A673 (cell line): ENCODE results near the gene DDX27. TPM values are rescaled to one million over a fixed set of nuclear protein-coding genes. Genes with fewer than 3 reads are reported as not detected.
"Not testable (repeated sequence)": the region's sequence is repeated elsewhere in the genome, so short reads cannot be mapped to it uniquely, and the experiment has no call there.

Experiments used
- BruUV-seq: library from RNA; stranded (reverse); fragments of 400-500 nt; replicated peaks from 2 replicates; lab custom pipeline; 2021; lab: Mats Ljungman, UMichigan
- CTCF ChIA-PET: fragments of 300-600 bp; sonication (Branson Sonifier 250); formaldehyde crosslinking; loops from one replicate; lab custom pipeline; 2022; ENCODE audit warnings: antibody characterized with exemption; lab: Charles Lee
- POLR2A ChIA-PET: fragments of 300-600 bp; sonication (Branson Sonifier 250); formaldehyde crosslinking; loops from one replicate; lab custom pipeline; 2022; ENCODE audit warnings: antibody characterized with exemption; ENCODE audit not compliant: low non-redundant PET; lab: Charles Lee
- DNase-seq: peaks from one replicate; pipeline ENCODE4 v3.0.0-alpha.2; 2015; ENCODE audit warnings: low spot score
- H3K27ac ChIP-seq: fragments of 200-600 bp; sonication (generic); 2 replicates; pipeline ENCODE4 v1.5.1; 2016; ENCODE audit warnings: mixed run types, low read depth, mild to moderate bottlenecking, mixed read lengths, antibody characterized with exemption, low read length; ENCODE audit not compliant: poor library complexity, severe bottlenecking
- H3K27me3 ChIP-seq: fragments of 200-600 bp; sonication (generic); replicated peaks from 2 replicates; pipeline ENCODE4 v1.6.1; 2017; ENCODE audit warnings: mixed run types, low read depth, mild to moderate bottlenecking, mixed read lengths, antibody characterized with exemption, low read length; ENCODE audit not compliant: insufficient read depth, poor library complexity
- H3K36me3 ChIP-seq: fragments of 200-600 bp; sonication (generic); 2 replicates; pipeline ENCODE4 v1.6.1; 2016; ENCODE audit warnings: mixed run types, mild to moderate bottlenecking, mixed read lengths, antibody characterized with exemption, low read length; ENCODE audit not compliant: insufficient read depth, poor library complexity, severe bottlenecking
- H3K4me1 ChIP-seq: fragments of 200-600 bp; sonication (generic); 2 replicates; pipeline ENCODE4 v1.6.1; 2017; ENCODE audit warnings: mixed run types, mild to moderate bottlenecking, mixed read lengths, antibody characterized with exemption, low read length; ENCODE audit not compliant: insufficient read depth, poor library complexity, severe bottlenecking
- H3K4me3 ChIP-seq: fragments of 200-600 bp; sonication (generic); 2 replicates; pipeline ENCODE4 v1.5.1; 2016; ENCODE audit warnings: low read depth, mixed run types, mild to moderate bottlenecking, mixed read lengths, low read length; ENCODE audit not compliant: poor library complexity, severe bottlenecking
- H3K9me3 ChIP-seq: fragments of 200-600 bp; sonication (generic); 2 replicates; pipeline ENCODE4 v1.6.1; 2016; ENCODE audit warnings: mixed run types, low read depth, mild to moderate bottlenecking, mixed read lengths, antibody characterized with exemption, low read length; ENCODE audit not compliant: poor library complexity, severe bottlenecking
- EZH2 ChIP-seq: fragments of 200-600 bp; sonication (generic); IDR thresholded peaks from 2 replicates; pipeline ENCODE4 v1.6.1; 2017; ENCODE audit warnings: borderline replicate concordance, low read depth, mild to moderate bottlenecking, mixed read lengths, antibody characterized with exemption, low read length; ENCODE audit not compliant: poor library complexity, severe bottlenecking
- intact Hi-C: fragments of 100-400 bp; cut with micrococcal nuclease; formaldehyde crosslinking; loops from one replicate; pipeline ENCODE4 v1.10.0; 2022; ENCODE audit not compliant: unreplicated experiment
- total RNA-seq: library from RNA; stranded (reverse); gene quantifications from 2 replicates; pipeline ENCODE4 v1.2.3, GENCODE V29; 2021
- TF ChIP-seq, protein P1 (sequence below): fragments of 300-800, 200-600 bp; sonication (generic); conservative IDR thresholded peaks from 2 replicates; pipeline ENCODE4 v1.5.1; 2017; ENCODE audit warnings: low read depth, mild to moderate bottlenecking, antibody characterized with exemption, low read length, moderate library complexity, mixed read lengths

DDX27 gene
- total RNA-seq, 1 experiment from 2014 or later, result 62.4 TPM

DNA sequence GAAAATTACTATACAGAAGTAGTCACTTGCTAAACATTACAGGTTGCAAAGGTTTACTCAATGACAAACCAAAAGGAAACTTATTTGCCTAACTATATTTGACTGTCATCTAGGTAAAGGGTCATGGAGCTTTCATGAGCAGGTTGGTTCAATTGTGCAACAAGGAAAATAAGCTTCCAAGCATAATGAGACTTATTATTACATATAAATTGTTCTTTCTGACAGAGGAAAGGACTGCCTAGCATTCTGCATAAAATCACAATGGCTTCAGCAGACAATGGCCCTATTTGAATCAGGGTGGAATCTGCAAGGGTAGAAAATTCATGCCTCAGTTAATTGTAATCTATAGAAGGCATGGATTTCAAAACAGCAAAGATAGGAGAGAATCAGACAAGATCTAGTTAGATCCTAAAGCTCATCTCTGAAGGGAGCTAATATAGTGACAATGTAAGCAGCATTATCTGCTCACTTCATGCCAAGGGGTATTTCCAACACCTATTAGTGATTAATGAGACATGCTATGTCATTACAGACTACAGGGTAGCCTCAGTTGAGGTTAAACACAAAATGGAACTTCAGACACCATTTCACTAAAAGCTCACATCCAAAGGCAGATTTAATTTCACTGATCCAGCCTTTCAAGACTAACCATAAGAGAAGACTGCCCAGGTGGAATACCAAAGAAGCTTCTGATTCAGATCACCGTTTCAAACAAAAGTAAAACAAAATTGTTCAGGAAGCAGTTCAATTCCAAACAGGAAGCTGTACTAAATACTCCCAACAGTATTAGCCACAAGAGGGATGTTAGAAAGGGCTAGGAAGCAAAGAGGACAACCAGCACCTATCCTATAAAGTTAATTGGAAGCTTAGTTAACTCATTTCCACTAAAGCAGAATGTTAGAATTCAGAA lies 39.6 kb upstream of the DDX27 start:
- CTCF ChIA-PET, result interaction anchor here (0.6 kb wide), 1 partner anchor 151 kb away, joined by 4 read pairs; no protein-coding TSS in a partner anchor
- no TSS peak for BruUV-seq
- H3K27me3 ChIP-seq, result no peaks in the 10 kb centered on the region
- no peaks in the 10 kb centered on the region for H3K9me3 ChIP-seq
- POLR2A ChIA-PET, result no interaction called here
- TF ChIP-seq, protein P1, sequence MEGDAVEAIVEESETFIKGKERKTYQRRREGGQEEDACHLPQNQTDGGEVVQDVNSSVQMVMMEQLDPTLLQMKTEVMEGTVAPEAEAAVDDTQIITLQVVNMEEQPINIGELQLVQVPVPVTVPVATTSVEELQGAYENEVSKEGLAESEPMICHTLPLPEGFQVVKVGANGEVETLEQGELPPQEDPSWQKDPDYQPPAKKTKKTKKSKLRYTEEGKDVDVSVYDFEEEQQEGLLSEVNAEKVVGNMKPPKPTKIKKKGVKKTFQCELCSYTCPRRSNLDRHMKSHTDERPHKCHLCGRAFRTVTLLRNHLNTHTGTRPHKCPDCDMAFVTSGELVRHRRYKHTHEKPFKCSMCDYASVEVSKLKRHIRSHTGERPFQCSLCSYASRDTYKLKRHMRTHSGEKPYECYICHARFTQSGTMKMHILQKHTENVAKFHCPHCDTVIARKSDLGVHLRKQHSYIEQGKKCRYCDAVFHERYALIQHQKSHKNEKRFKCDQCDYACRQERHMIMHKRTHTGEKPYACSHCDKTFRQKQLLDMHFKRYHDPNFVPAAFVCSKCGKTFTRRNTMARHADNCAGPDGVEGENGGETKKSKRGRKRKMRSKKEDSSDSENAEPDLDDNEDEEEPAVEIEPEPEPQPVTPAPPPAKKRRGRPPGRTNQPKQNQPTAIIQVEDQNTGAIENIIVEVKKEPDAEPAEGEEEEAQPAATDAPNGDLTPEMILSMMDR, result no peak
- no peak for TF ChIP-seq EZH2
- peaks cover 4% of the 10 kb centered on the region for H3K36me3 ChIP-seq
- peak; percentile 9 for DNase-seq
- H3K4me3 ChIP-seq, result no peak overlapping the region
- peak overlapping the region; percentile 12 for H3K27ac ChIP-seq
- intact Hi-C loops, result no loop called here
- peaks cover 26% of the 10 kb centered on the region for H3K4me1 ChIP-seq

DNA sequence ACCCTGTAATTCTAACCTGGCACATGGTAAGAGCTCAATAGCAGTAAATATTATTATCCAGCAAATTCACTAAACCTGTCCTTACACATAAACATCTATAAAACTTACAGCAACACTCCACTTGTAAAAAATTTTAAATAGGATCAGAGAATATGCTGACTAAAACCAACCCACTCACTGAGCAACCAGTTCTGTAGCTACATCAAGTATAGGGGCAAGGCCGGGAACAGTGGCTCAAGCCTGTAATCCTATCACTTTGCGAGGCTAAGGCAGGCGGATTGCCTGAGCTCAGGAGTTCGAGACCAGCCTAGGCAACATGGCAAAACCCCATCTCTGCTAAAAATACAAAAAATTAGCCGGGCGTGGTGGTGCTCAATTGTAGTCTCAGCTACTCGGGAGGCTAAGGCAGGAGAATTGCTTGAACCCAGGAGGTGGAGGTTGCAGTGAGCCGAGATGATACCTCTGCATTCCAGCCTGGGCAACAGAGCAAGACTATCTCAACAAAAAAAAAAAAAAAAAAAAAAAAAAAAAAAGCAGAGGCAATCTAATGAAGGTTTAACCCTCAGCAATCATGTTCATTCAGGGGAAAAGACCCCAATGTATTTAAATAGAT lies 37.8 kb upstream of the DDX27 start:
- ChIA-PET CTCF (no interaction called here), POLR2A (no interaction called here)
- DNase-seq, result no peak
- no peak overlapping the region for H3K4me3 ChIP-seq
- TF ChIP-seq, protein P1, result no peak
- TF ChIP-seq EZH2, result no peak
- H3K27me3 ChIP-seq, result no peaks in the 10 kb centered on the region
- H3K4me1 ChIP-seq, result peaks cover 37% of the 10 kb centered on the region
- intact Hi-C loops, result no loop called here
- no peaks in the 10 kb centered on the region for H3K9me3 ChIP-seq
- H3K27ac ChIP-seq, result no peak overlapping the region
- peaks cover 4% of the 10 kb centered on the region for H3K36me3 ChIP-seq
- no TSS peak for BruUV-seq

DNA sequence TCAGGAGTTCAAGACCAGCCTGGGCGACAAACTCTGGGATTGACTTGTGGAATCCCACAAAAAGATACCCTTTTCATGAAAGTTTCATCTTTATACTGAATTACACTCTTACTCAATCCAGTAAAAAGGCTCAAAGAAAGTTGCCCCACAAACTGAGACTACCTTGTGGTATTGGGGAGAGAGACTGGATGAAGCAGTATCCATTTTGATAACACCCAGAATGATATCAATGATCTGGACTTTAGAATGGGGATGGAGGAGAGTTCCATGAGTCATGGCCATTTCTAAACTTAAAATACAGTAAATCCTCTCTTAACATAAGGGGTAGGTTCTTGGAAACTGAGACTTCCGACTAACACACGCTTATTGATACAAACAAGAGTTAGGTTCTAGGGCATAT lies 35.8 kb upstream of the DDX27 start:
- TF ChIP-seq EZH2, result no peak
- TF ChIP-seq, protein P1, result no peak
- no peak for DNase-seq
- intact Hi-C loops, result no loop called here
- Histone ChIP-seq H3K36me3 (no peaks in the 10 kb centered on the region), H3K4me3 (no peak overlapping the region), H3K4me1 (peaks cover 37% of the 10 kb centered on the region), H3K27ac (no peak overlapping the region), H3K9me3 (no peaks in the 10 kb centered on the region), H3K27me3 (no peaks in the 10 kb centered on the region)
- ChIA-PET CTCF (no interaction called here), POLR2A (no interaction called here)
- BruUV-seq, result no TSS peak

DNA sequence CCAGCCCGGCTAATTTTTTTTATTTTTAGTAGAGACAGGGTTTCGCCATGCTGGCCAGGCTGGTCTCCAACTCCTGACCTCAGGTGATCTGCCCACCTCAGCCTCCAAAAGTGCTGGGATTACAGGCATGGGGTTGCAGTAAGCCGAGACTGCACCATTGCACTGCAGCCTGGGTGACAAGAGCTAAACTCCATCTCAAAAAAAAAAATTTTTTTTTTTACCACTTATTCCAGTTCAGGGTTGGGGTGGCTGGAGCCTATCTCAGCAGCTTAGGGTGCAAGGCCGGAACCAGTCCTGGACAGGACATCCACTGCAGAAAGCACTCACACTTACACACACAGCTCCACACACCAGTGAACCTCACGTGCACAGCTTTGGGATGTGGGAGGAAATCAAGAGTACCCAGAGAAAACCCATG lies 35.1 kb upstream of the DDX27 start:
- H3K9me3 ChIP-seq, H3K27me3 ChIP-seq, H3K4me3 ChIP-seq, POLR2A ChIA-PET, intact Hi-C loops, H3K27ac ChIP-seq, DNase-seq, CTCF ChIA-PET, BruUV-seq, H3K36me3 ChIP-seq: not testable (repeated sequence)
- H3K4me1 ChIP-seq, result peaks cover 37% of the 10 kb centered on the region
